ENCODE results near the gene EPN2. TPM values are rescaled to one million over a fixed set of nuclear protein-coding genes. Genes with fewer than 3 reads are reported as not detected.

The EPN2 gene
- total RNA-seq, 6 donors from 2014 or later: 26.3 to 64.5 (median 47.9) TPM

GRCh38 chr17:19368229-19368628, 131.1 kb downstream of the EPN2 start:
- Histone ChIP-seq H3K9me3 (no peaks in the 10 kb centered on the region), H3K27ac (peak overlapping the region in 1 of 4 donors; percentile 10), H3K36me3 (no peaks in the 10 kb centered on the region), H3K4me3 (no peak overlapping the region), H3K27me3 (no peaks in the 10 kb centered on the region), H3K4me1 (peaks cover 21 to 42% (median 33%) of the 10 kb centered on the region in 4 donors)
- 85 to 100% methylated on average over 4 of the region's 4 CpGs for WGBS, 2 donors
- TF ChIP-seq EP300 (IDR thresholded peaks at IDR 0.05) (no peak), POLR2A (IDR thresholded peaks at IDR 0.05) (no peak), POLR2AphosphoS5 (IDR thresholded peaks at IDR 0.05) (no peak), CTCF (IDR thresholded peaks at IDR 0.05) (no peak)
- no peak for ATAC-seq (ENCODE audit: low FRiP score in 2 of 2)
- no peak for DNase-seq

GRCh38 chr17:19369107-19369778, 132.1 kb downstream of the EPN2 start:
- DNase-seq (no peak), ATAC-seq (ENCODE audit: low FRiP score in 2 of 2) (no peak)
- no peaks in the 10 kb centered on the region for H3K36me3 ChIP-seq

GRCh38 chr17:19369846-19370492, 132.8 kb downstream of the EPN2 start:
- peak overlapping the region; percentile 9 to 81 (median 46) for H3K27ac ChIP-seq
- 47 to 70% methylated on average over 10 to 12 of the region's 12 CpGs for WGBS, 2 donors
- ATAC-seq (ENCODE audit: low FRiP score in 2 of 2): peak; percentile 27 to 74
- H3K9me3 ChIP-seq: no peaks in the 10 kb centered on the region
- no peak overlapping the region for H3K4me3 ChIP-seq
- no peaks in the 10 kb centered on the region for H3K27me3 ChIP-seq
- no peaks in the 10 kb centered on the region for H3K36me3 ChIP-seq
- peak in 1 of 2 donors; percentile 37 for DNase-seq
- H3K4me1 ChIP-seq: peaks cover 21 to 42% (median 31%) of the 10 kb centered on the region in 4 donors
- no peak for TF ChIP-seq CTCF (IDR thresholded peaks at IDR 0.05)
- peak; percentile 39 to 53 for TF ChIP-seq POLR2AphosphoS5 (IDR thresholded peaks at IDR 0.05)
- TF ChIP-seq EP300 (IDR thresholded peaks at IDR 0.05): peak in 2 of 4 donors; percentile 86 to 89
- TF ChIP-seq POLR2A (IDR thresholded peaks at IDR 0.05): no peak

More at GRCh38 chr17:19369107-19369778, 132.1 kb downstream of the EPN2 start:
- no peak overlapping the region for H3K4me3 ChIP-seq
- TF ChIP-seq POLR2A (IDR thresholded peaks at IDR 0.05) (no peak), EP300 (IDR thresholded peaks at IDR 0.05) (no peak)
- 88% methylated on average over 16 of the region's 16 CpGs for WGBS, 2 donors
- H3K27me3 ChIP-seq: no peaks in the 10 kb centered on the region
- peak overlapping the region in 3 of 4 donors; percentile 18 to 38 (median 30) for H3K27ac ChIP-seq
- peaks cover 21 to 42% (median 31%) of the 10 kb centered on the region in 4 donors for H3K4me1 ChIP-seq
- H3K9me3 ChIP-seq: no peaks in the 10 kb centered on the region

GRCh38 chr17:19370493-19370960, 133.4 kb downstream of the EPN2 start:
- H3K9me3 ChIP-seq: no peaks in the 10 kb centered on the region
- H3K36me3 ChIP-seq: no peaks in the 10 kb centered on the region
- peak; percentile 52 to 57 for ATAC-seq (ENCODE audit: low FRiP score in 2 of 2)
- H3K27ac ChIP-seq: peak overlapping the region; percentile 9 to 81 (median 40)
- 56 to 58% methylated on average over 5 to 7 of the region's 7 CpGs for WGBS, 2 donors
- peaks cover 21 to 42% (median 31%) of the 10 kb centered on the region in 4 donors for H3K4me1 ChIP-seq
- TF ChIP-seq POLR2A (IDR thresholded peaks at IDR 0.05): no peak
- TF ChIP-seq EP300 (IDR thresholded peaks at IDR 0.05): no peak
- TF ChIP-seq CTCF (IDR thresholded peaks at IDR 0.05): no peak
- peak; percentile 32 to 41 for TF ChIP-seq POLR2AphosphoS5 (IDR thresholded peaks at IDR 0.05)
- DNase-seq: peak in 1 of 2 donors; percentile 54
- H3K4me3 ChIP-seq: no peak overlapping the region
- H3K27me3 ChIP-seq: no peaks in the 10 kb centered on the region

- Histone ChIP-seq H3K36me3 (no peaks in the 10 kb centered on the region), H3K4me3 (no peak overlapping the region), H3K9me3 (no peaks in the 10 kb centered on the region), H3K27me3 (no peaks in the 10 kb centered on the region), H3K4me1 (peaks cover 21 to 42% (median 32%) of the 10 kb centered on the region in 4 donors), H3K27ac (peak overlapping the region in 3 of 4 donors; percentile 24 to 81 (median 55))
- TF ChIP-seq POLR2A (IDR thresholded peaks at IDR 0.05) (no peak), CTCF (IDR thresholded peaks at IDR 0.05) (no peak), POLR2AphosphoS5 (IDR thresholded peaks at IDR 0.05) (no peak), EP300 (IDR thresholded peaks at IDR 0.05) (no peak)
- 66 to 82% methylated on average over 7 of the region's 7 CpGs for WGBS, 2 donors
- DNase-seq (no peak), ATAC-seq (ENCODE audit: low FRiP score in 2 of 2) (peak; percentile 18 to 28)
Measured at GRCh38 chr17:19371259-19372010, 134.3 kb downstream of the EPN2 start.
